Endothelial cell of umbilical vein (primary cell): Measurements from ENCODE around the gene BRME1. TPM values are rescaled to one million over a fixed set of nuclear protein-coding genes. Genes with fewer than 3 reads are reported as not detected.

ENCODE experiments used
- BruUV-seq: library from RNA; stranded (reverse); fragments of 400-500 nt; replicated peaks from 2 replicates; lab custom pipeline; 2021; lab: Mats Ljungman, UMichigan
- CTCF ChIA-PET: fragments of 300-600, 350-600 bp; sonication (Branson Sonifier 250); formaldehyde crosslinking; loops from one replicate; lab custom pipeline; 2021; ENCODE audit warnings: antibody characterized with exemption, inconsistent platforms; lab: Charles Lee
- POLR2A ChIA-PET: fragments of 300-600, 350-600 bp; sonication (Branson Sonifier 250); formaldehyde crosslinking; loops from one replicate; lab custom pipeline; 2021; ENCODE audit warnings: antibody characterized with exemption, inconsistent platforms; lab: Charles Lee
- DNase-seq: peaks from one replicate; pipeline ENCODE4 v3.0.0-alpha.2; 2011; ENCODE audit warnings: low read depth, low spot score
- FAIRE-seq: peaks from 2 replicates; lab custom pipeline; 2011; peaks lifted over from hg19 to GRCh38; lab: Jason Lieb, UNC
- H2AFZ ChIP-seq: 2 replicates; pipeline ENCODE4 v1.6.0; 2012; ENCODE audit warnings: low read depth, low read length, control low read depth, inconsistent platforms
- H3K27ac ChIP-seq: 2 replicates; pipeline ENCODE4 v1.5.1; 2011; ENCODE audit warnings: low read depth, mild to moderate bottlenecking, control low read depth, low read length, moderate library complexity; ENCODE audit not compliant: insufficient read depth
- H3K27me3 ChIP-seq, 2 experiments: 2 replicates each; pipeline versions ENCODE4 v1.6.0 to v1.6.1; 2011; ENCODE audit warnings: low read length in 2 of 2, mixed read lengths in 1 of 2; ENCODE audit not compliant: control insufficient read depth in 2 of 2, insufficient read depth in 2 of 2
- H3K36me3 ChIP-seq, 2 experiments: 2 replicates in 1 of 2; 3 replicates in 1 of 2; pipeline ENCODE4 v1.5.1; 2011; ENCODE audit warnings: low read length in 2 of 2, mild to moderate bottlenecking in 1 of 2, moderate library complexity in 1 of 2; ENCODE audit not compliant: control insufficient read depth in 2 of 2, insufficient read depth in 2 of 2; ENCODE audit errors: extremely low read depth in 1 of 2
- H3K4me1 ChIP-seq: 3 replicates; pipeline ENCODE4 v1.5.1; 2011; ENCODE audit warnings: mild to moderate bottlenecking, low read length; ENCODE audit not compliant: control insufficient read depth, insufficient read depth; ENCODE audit errors: extremely low read depth
- H3K4me2 ChIP-seq: 2 replicates; pipeline ENCODE4 v1.6.1; 2011; ENCODE audit warnings: low read length, control low read depth, mixed read lengths; ENCODE audit not compliant: insufficient read depth
- H3K4me3 ChIP-seq, 3 experiments: fragments of 200-600 bp in 1 of 3; sonication (generic), shearing (Covaris generic) in 1 of 3; replicated peaks in 1 of 3; 2 replicates each; pipeline ENCODE4 v1.5.1; 2011 to 2016; ENCODE audit warnings: control low read depth in 3 of 3, low read length in 3 of 3, mild to moderate bottlenecking in 2 of 3, inconsistent platforms in 1 of 3, low read depth in 1 of 3, moderate library complexity in 1 of 3; ENCODE audit not compliant: insufficient read depth in 1 of 3
- H3K79me2 ChIP-seq: 2 replicates; pipeline ENCODE4 v1.6.0; 2012; ENCODE audit warnings: low read length, inconsistent platforms; ENCODE audit not compliant: control insufficient read depth, insufficient read depth
- H3K9ac ChIP-seq: replicated peaks from 2 replicates; pipeline ENCODE3; 2011; ENCODE audit warnings: low read length, control low read depth; ENCODE audit not compliant: insufficient read depth; ENCODE audit errors: extremely low read depth
- H3K9me1 ChIP-seq: replicated peaks from 3 replicates; pipeline ENCODE4 v1.6.0; 2011; ENCODE audit warnings: mild to moderate bottlenecking, low read length; ENCODE audit not compliant: control insufficient read depth, insufficient read depth; ENCODE audit errors: extremely low read depth
- H3K9me3 ChIP-seq: replicated peaks from 2 replicates; pipeline ENCODE4 v1.5.1; 2012; ENCODE audit warnings: low read length, inconsistent platforms; ENCODE audit not compliant: control insufficient read depth, insufficient read depth
- H4K20me1 ChIP-seq: replicated peaks from 2 replicates; pipeline ENCODE3; 2011; ENCODE audit warnings: mild to moderate bottlenecking, low read length; ENCODE audit not compliant: control insufficient read depth, insufficient read depth; ENCODE audit errors: extremely low read depth
- CTCF ChIP-seq, 2 donors: IDR thresholded peaks; 1 replicate in 1 of 2; 2 replicates in 1 of 2; pipeline ENCODE4 v1.5.1; 2011; ENCODE audit warnings: low read length in 2 of 2, mild to moderate bottlenecking in 2 of 2, moderate library complexity in 2 of 2, control low read depth in 1 of 2, inconsistent platforms in 1 of 2, low read depth in 1 of 2; ENCODE audit not compliant: insufficient read depth in 1 of 2; ENCODE audit errors: extremely low read depth in 1 of 2
- EZH2 ChIP-seq: IDR thresholded peaks from 2 replicates; pipeline ENCODE4 v1.6.1; 2012; ENCODE audit warnings: borderline replicate concordance, low read depth, mild to moderate bottlenecking, moderate library complexity, low read length, inconsistent platforms; ENCODE audit not compliant: severe bottlenecking
- FOS ChIP-seq: IDR thresholded peaks from 2 replicates; pipeline ENCODE4 v1.6.1; 2011; ENCODE audit warnings: mild to moderate bottlenecking, low read length, moderate library complexity, borderline replicate concordance; ENCODE audit not compliant: insufficient read depth
- GATA2 ChIP-seq: IDR thresholded peaks from 2 replicates; pipeline ENCODE4 v1.7.0; 2011; ENCODE audit warnings: low read depth, mild to moderate bottlenecking, moderate library complexity, mixed read lengths, low read length; ENCODE audit not compliant: insufficient read length, insufficient read depth
- JUN ChIP-seq: IDR thresholded peaks from 2 replicates; pipeline ENCODE4 v1.6.1; 2011; ENCODE audit warnings: borderline replicate concordance, low read depth; ENCODE audit not compliant: insufficient read length, insufficient read depth
- MAX ChIP-seq: IDR thresholded peaks from 2 replicates; pipeline ENCODE4 v1.6.1; 2011; ENCODE audit not compliant: insufficient read depth, insufficient read length
- MYC ChIP-seq: IDR thresholded peaks from one replicate; pipeline ENCODE4 v1.6.1; 2011; ENCODE audit warnings: mild to moderate bottlenecking, low read depth, low read length
- POLR2A ChIP-seq: IDR thresholded peaks from 2 replicates; pipeline ENCODE4 v1.6.1; 2012; ENCODE audit warnings: low read depth, mild to moderate bottlenecking, control low read depth, low read length
- POLR2AphosphoS5 ChIP-seq: IDR thresholded peaks from 2 replicates; pipeline ENCODE4 v1.6.1; 2012; ENCODE audit warnings: low read depth, mild to moderate bottlenecking, control low read depth, low read length, moderate library complexity; ENCODE audit not compliant: insufficient read depth
- dilution Hi-C: fragments of 300-500 bp; cut with MboI; formaldehyde crosslinking; loops from one replicate; pipeline ENCODE4 v1.15.0; 2019; ENCODE audit warnings: low sequenced_read_pairs; ENCODE audit not compliant: extremely low pct_ligation_motif_present
- intact Hi-C: fragments of 100-400 bp; cut with micrococcal nuclease; formaldehyde crosslinking; loops from one replicate; pipeline ENCODE4 v1.10.0; 2022
- polyA plus RNA-seq, 4 experiments: library from polyadenylated mRNA; depleted of rRNA in 3 of 4; stranded (reverse) in 3 of 4; unstranded in 1 of 4; fragments of >200 nt; gene quantifications; 2 replicates each; pipeline versions ENCODE4 v1.2.1 to v1.2.3, GENCODE V29; 2011 to 2012; ENCODE audit warnings: missing spikeins in 1 of 4
- total RNA-seq: library from RNA; stranded (reverse); gene quantifications from 2 replicates; pipeline ENCODE4 v1.2.3, GENCODE V29; 2021

Gene BRME1
- total and polyA plus RNA-seq, 2 donors (not counting 3 experiments of a cell fraction or from before 2014, with no cell fraction given), result 0.69 to 2.5 TPM

GRCh38 chr19:13902993-13903555, 2.8 kb downstream of the BRME1 start:
- POLR2A ChIA-PET, result no interaction called here
- no peak overlapping the region for H2AFZ ChIP-seq
- dilution Hi-C loops, result no loop called here
- H3K27me3 ChIP-seq, result no peaks in the 10 kb centered on the region
- H3K36me3 ChIP-seq, result no peaks in the 10 kb centered on the region
- peak; percentile 21 for DNase-seq
- peaks cover 7% of the 10 kb centered on the region for H3K4me1 ChIP-seq
- TF ChIP-seq JUN (no peak), POLR2AphosphoS5 (no peak), CTCF (IDR thresholded peaks at IDR 0.05; ENCODE audit: extremely low read depth in 1 of 2, insufficient read depth in 1 of 2, low read depth in 1 of 2, low read length in 2 of 2) (peak; percentile 31 to 40)
- H3K4me3 ChIP-seq, result no peak overlapping the region
- no TSS peak for BruUV-seq
- H3K9ac ChIP-seq, result no peak overlapping the region
- no peaks in the 10 kb centered on the region for H4K20me1 ChIP-seq
- H3K9me3 ChIP-seq, result no peaks in the 10 kb centered on the region
- H3K9me1 ChIP-seq, result no peaks in the 10 kb centered on the region
- no peak overlapping the region for H3K27ac ChIP-seq
- CTCF ChIA-PET, result interaction anchor here (0.7 to 2.6 kb wide), 6 partner anchors 13 to 171 kb away, joined by 3 to 7 read pairs (median 6); partner anchors contain the start of gene MISP3
- intact Hi-C loops, result no loop called here
- no peak overlapping the region for H3K4me2 ChIP-seq
- no peaks in the 10 kb centered on the region for H3K79me2 ChIP-seq
- FAIRE-seq, result peak; percentile 75

GRCh38 chr19:13899912-13900584, 5.9 kb downstream of the BRME1 start:
- Histone ChIP-seq H3K27ac (no peak overlapping the region), H3K4me2 (no peak overlapping the region), H3K9ac (no peak overlapping the region), H3K4me3 (no peak overlapping the region), H3K27me3 (no peaks in the 10 kb centered on the region), H3K9me3 (no peaks in the 10 kb centered on the region), H3K79me2 (no peaks in the 10 kb centered on the region), H3K36me3 (no peaks in the 10 kb centered on the region), H4K20me1 (no peaks in the 10 kb centered on the region), H3K4me1 (no peaks in the 10 kb centered on the region), H3K9me1 (no peaks in the 10 kb centered on the region), H2AFZ (no peak overlapping the region)
- intact Hi-C loops, result no loop called here
- FAIRE-seq (no peak), DNase-seq (no peak)
- ChIA-PET CTCF (interaction anchor here (1.2 kb wide), 1 partner anchor 159 kb away, joined by 4 read pairs; no protein-coding TSS in a partner anchor), POLR2A (no interaction called here)
- BruUV-seq, result no TSS peak
- dilution Hi-C loops, result no loop called here
- TF ChIP-seq FOS (no peak), JUN (no peak), GATA2 (no peak), POLR2AphosphoS5 (no peak), POLR2A (no peak), MAX (no peak), CTCF (IDR thresholded peaks at IDR 0.05; ENCODE audit: extremely low read depth in 1 of 2, insufficient read depth in 1 of 2, low read depth in 1 of 2, low read length in 2 of 2) (no peak), EZH2 (no peak), MYC (no peak)
